ENCODE results near the gene SMYD3.
A peak's percentile ranks its signal among the peaks of the same experiment; 100 is the strongest.

The SMYD3 gene

DNA sequence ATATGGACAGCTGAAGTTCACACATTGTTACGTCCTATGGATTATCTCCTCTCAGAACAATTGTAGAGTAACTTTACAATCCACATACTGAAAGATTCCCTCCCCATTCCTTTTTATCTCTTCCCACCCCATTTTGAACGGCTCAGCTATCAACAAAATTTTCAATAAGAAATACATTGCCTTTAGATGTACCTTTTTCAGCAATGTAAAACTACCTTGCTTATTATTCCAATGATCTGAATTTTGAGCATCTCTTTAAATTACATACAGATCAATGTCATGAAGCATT, 503.7 kb downstream of the SMYD3 start:
- TF ChIP-seq, protein P1, sequence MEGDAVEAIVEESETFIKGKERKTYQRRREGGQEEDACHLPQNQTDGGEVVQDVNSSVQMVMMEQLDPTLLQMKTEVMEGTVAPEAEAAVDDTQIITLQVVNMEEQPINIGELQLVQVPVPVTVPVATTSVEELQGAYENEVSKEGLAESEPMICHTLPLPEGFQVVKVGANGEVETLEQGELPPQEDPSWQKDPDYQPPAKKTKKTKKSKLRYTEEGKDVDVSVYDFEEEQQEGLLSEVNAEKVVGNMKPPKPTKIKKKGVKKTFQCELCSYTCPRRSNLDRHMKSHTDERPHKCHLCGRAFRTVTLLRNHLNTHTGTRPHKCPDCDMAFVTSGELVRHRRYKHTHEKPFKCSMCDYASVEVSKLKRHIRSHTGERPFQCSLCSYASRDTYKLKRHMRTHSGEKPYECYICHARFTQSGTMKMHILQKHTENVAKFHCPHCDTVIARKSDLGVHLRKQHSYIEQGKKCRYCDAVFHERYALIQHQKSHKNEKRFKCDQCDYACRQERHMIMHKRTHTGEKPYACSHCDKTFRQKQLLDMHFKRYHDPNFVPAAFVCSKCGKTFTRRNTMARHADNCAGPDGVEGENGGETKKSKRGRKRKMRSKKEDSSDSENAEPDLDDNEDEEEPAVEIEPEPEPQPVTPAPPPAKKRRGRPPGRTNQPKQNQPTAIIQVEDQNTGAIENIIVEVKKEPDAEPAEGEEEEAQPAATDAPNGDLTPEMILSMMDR (IDR thresholded peaks at IDR 0.05; ENCODE audit: low read depth, low read length): no peak
- no peak overlapping the region for H3K4me3 ChIP-seq (ENCODE audit: low read depth, low read length)
- peaks cover 7% of the 10 kb centered on the region for H3K4me1 ChIP-seq
- no peak for DNase-seq
- H3K36me3 ChIP-seq: no peaks in the 10 kb centered on the region
- no peaks in the 10 kb centered on the region for H3K9me3 ChIP-seq
- H3K27me3 ChIP-seq: no peaks in the 10 kb centered on the region

DNA sequence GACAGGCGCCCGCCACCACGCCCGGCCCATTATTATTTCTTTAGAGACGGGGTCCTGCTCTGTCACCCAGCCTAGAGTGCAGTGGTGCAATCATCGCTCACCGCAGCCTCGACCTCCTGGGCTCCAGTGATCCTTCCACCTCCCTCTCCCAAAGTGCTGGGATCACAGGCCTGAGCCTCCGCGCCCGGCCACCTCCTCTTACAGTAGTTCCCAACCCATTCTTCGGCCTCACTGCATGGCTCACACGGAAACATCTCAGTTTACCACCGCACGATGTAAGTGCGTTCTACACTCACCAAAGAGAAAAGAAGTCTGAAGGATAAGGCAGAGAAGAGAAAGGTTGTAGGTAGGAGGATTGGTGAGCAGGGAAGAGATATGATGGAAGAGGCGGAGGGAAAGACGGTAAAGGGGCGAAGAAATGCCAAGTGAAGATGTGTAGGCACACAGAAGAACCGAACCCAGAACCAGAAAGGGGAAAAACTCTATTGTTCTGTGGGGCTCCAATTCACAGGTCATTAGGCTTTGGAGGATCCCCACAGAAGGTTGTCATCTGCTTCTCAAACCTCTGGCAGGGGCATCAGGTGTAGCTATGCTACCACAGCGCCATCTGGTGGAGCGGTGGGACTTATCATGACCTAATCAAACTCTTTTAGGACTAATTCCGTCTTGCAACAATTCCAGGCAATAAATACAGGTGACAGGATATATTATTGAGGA, 504.2 kb downstream of the SMYD3 start:
- Histone ChIP-seq H3K36me3 (no peaks in the 10 kb centered on the region), H3K27me3 (no peaks in the 10 kb centered on the region), H3K4me3 (ENCODE audit: low read depth, low read length) (no peak overlapping the region), H3K9me3 (no peaks in the 10 kb centered on the region), H3K4me1 (peaks cover 11% of the 10 kb centered on the region)
- DNase-seq: peak; percentile 92
- TF ChIP-seq, protein P1 (IDR thresholded peaks at IDR 0.05; ENCODE audit: low read depth, low read length): peak; percentile 96

DNA sequence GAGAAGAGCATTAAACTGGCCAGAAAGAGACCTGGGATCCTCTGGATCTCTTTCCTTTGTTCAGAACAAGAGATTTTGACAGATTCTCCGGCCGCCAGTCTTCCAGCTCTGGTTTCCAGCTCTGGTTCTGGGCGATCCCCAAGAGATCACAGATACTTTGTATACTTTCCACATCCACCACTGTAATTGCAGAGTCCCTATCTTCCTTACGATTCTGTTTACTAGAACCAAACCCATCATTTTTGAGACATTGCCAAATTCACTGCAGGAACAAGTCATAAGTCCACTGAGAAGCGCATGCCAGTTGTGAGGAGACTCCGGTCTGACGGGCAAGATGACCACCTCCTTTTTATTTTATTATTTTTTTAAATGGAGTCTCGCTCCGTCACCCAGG, 505.2 kb downstream of the SMYD3 start:
- TF ChIP-seq, protein P1 (IDR thresholded peaks at IDR 0.05; ENCODE audit: low read depth, low read length): no peak
- no peaks in the 10 kb centered on the region for H3K9me3 ChIP-seq
- DNase-seq: no peak
- H3K36me3 ChIP-seq: no peaks in the 10 kb centered on the region
- no peaks in the 10 kb centered on the region for H3K27me3 ChIP-seq
- H3K4me3 ChIP-seq (ENCODE audit: low read depth, low read length): no peak overlapping the region
- peaks cover 22% of the 10 kb centered on the region for H3K4me1 ChIP-seq

DNA sequence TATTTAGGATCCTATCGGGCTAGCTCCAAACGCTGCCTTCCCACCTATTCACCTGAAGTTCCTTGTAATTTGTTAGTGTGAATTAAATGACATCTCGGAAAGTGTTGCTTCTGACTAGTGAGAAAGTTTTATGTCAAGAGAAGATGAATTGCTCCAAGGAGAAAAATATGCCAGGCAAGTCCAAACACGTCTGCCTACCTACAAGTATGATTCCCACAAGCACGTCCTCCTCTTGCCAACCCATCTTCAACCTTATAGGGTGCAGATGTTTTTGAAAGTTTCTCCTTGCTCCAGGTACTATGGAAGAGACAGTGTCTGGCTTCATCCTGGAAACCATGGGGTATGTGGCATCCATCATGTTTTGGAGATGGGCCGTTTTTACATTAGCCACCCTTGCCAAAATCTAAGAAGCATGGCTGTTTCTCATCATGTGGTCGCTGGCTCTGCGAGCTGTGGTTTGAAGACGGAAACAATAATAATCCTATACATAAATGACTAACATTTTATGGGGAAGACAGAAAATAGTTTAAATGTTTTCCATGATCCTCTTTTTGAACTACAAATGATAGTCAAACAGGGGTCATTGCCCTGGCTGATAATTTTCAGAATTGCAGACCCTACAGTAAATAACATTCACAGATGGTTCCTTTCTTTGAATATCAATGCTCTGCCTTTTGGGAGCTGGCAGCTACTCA, 505.8 kb downstream of the SMYD3 start:
- no peaks in the 10 kb centered on the region for H3K36me3 ChIP-seq
- H3K9me3 ChIP-seq: no peaks in the 10 kb centered on the region
- no peak for DNase-seq
- peaks cover 26% of the 10 kb centered on the region for H3K4me1 ChIP-seq
- H3K27me3 ChIP-seq: no peaks in the 10 kb centered on the region
- TF ChIP-seq, protein P1 (IDR thresholded peaks at IDR 0.05; ENCODE audit: low read depth, low read length): no peak
- no peak overlapping the region for H3K4me3 ChIP-seq (ENCODE audit: low read depth, low read length)

DNA sequence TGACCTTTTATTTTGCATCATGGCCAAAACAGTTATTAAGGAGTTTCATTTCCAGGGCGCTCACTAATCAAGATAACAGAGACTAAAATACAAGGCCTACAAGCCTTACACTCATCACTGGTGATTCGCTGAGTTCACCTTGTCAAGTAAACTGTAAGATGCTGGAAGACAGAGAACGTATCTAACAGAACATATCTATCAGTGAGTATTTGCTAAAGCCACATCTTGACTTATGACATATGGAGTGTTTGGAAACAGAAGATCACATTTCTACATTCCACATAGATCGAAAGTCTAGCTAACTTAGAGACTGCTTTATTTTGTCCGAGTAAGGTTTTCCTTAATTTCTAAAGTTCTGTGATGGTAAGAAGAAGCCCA, 506.5 kb downstream of the SMYD3 start:
- DNase-seq: no peak
- Histone ChIP-seq H3K36me3 (no peaks in the 10 kb centered on the region), H3K27me3 (no peaks in the 10 kb centered on the region), H3K9me3 (no peaks in the 10 kb centered on the region), H3K4me1 (peaks cover 30% of the 10 kb centered on the region), H3K4me3 (ENCODE audit: low read depth, low read length) (no peak overlapping the region)
- TF ChIP-seq, protein P1 (IDR thresholded peaks at IDR 0.05; ENCODE audit: low read depth, low read length): no peak
